ENCODE data around the gene TTC39C. TPM values are rescaled to one million over a fixed set of nuclear protein-coding genes. Genes with fewer than 3 reads are reported as not detected.

TTC39C gene
- total and polyA plus RNA-seq, 12 donors, result 28.9 to 77.6 (median 49.3) TPM

DNA sequence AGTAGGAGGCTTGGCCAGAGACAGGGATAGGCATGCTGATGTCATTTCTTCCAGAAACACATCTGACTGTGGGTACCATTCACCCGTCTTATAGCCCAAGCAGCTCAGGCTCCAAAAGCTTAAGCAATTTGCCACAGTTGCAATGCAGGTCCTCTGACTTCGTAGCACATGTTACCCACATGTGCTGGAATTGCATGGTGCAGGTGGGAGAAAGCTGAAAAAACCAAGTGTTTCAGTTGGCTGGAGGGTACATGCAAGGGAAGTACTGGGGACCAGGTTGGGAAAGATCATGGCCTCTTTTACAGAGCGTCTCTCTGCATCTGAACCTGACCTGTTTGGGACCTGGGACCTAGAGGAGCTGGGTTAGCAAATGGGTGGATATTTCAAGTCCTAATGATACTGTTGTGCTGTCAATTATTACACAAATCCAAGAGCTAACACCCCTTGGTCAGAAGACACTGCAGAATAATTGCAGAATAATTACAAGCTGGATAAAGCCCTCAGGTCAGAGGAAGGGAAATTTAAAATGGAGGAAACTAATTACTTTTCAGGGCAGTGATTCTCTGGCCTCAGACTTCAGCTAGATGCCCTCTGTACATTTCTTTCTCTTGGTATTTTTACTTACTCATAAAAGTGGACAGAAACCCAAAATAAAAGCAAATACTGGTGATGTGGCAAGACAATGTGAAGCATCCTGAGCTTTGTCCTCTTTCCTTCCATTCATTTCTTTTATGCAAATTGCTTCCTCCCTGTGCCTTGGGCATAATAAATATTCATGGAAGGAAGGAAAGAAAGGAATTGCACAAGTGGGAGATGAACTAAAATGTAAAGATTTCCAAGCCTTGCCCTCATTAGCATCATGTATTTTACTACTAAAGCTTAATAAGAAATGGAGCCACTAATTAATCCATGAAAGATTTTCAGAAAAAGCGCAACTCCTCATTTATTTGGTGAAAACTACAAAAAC is 45.6 kb upstream of the TTC39C start:
- H3K9me3 ChIP-seq (replicated peaks in 1 of 3), result no peaks in the 10 kb centered on the region
- no peaks in the 10 kb centered on the region for H3K36me3 ChIP-seq (replicated peaks in 1 of 2)
- no peaks in the 10 kb centered on the region for H3K27me3 ChIP-seq
- H3K4me3 ChIP-seq, result no peak overlapping the region
- TF ChIP-seq CTCF (IDR thresholded peaks at IDR 0.05) (no peak), POLR2A (IDR thresholded peaks at IDR 0.05) (no peak)
- intact Hi-C loops (cut with DNase I), result no loop called here
- WGBS, 4 donors, result 94 to 96% (median 95%) methylated on average over 4 of the region's 4 CpGs
- no peaks in the 10 kb centered on the region for H3K4me1 ChIP-seq (replicated peaks in 1 of 2)
- DNase-seq, result no peak
- H3K27ac ChIP-seq, result no peak overlapping the region

- H3K4me3 ChIP-seq, result no peak overlapping the region
- H3K4me1 ChIP-seq (replicated peaks in 1 of 2), result no peaks in the 10 kb centered on the region
- intact Hi-C loops (cut with DNase I), result no loop called here
- no peaks in the 10 kb centered on the region for H3K36me3 ChIP-seq (replicated peaks in 1 of 2)
- no peak for DNase-seq
- no peak overlapping the region for H3K27ac ChIP-seq
- no peaks in the 10 kb centered on the region for H3K9me3 ChIP-seq (replicated peaks in 1 of 3)
- TF ChIP-seq POLR2A (IDR thresholded peaks at IDR 0.05), result no peak
- no peak for TF ChIP-seq CTCF (IDR thresholded peaks at IDR 0.05)
- no peaks in the 10 kb centered on the region for H3K27me3 ChIP-seq
- 95 to 99% (median 95%) methylated on average over 6 of the region's 6 CpGs for WGBS, 4 donors
These were observed 44.9 kb upstream of the TTC39C start for GRCh38 chr18:23969664-23970063.

DNA sequence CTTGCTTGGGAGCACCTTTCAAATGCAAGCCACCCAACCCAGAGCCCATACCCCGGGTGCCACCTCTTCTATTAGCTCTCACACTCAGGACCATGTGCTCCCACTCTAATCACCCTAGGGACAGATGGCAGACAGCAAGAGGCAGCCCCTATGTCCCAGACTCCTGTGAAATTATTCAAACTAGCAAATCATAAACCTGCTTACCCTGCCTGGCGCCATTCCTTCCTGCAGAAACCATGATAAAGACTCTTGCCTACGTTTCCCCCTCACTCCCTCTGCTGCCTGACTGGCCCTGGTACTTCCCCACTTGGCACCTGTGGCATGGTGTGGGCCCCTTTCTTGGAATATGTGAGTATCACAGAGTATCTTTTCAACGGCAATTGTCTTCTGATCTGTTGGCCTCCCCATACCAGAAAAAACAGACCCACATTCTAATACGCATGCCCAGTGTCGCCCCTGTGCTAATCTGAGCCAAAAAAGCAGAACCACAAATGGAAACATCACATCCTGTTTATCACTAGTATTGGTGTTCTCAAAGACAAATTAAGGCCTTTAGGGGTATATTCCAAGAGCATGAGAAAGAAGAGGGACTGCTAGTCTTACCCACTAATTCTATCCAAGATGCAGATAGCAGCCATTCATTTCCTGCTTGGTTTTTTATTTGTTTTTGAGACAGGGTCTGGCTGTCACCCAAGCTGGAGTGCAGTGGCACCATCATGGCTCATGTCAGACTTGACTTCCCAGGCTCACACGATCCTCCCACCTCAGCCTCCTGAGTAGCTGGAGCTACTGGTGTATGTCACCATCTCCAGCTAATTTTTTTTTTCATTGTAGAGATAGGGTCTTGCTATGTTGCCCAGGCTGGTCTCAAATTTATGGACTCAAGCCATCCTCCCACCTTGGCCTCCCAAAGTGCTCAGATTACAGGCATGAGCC is 44.1 kb upstream of the TTC39C start:
- no peak overlapping the region for H3K4me3 ChIP-seq
- intact Hi-C loops (cut with DNase I), result no loop called here
- no peaks in the 10 kb centered on the region for H3K9me3 ChIP-seq (replicated peaks in 1 of 3)
- no peak for DNase-seq
- no peaks in the 10 kb centered on the region for H3K27me3 ChIP-seq
- no peaks in the 10 kb centered on the region for H3K36me3 ChIP-seq (replicated peaks in 1 of 2)
- TF ChIP-seq POLR2A (IDR thresholded peaks at IDR 0.05), result no peak
- no peak for TF ChIP-seq CTCF (IDR thresholded peaks at IDR 0.05)
- H3K27ac ChIP-seq, result no peak overlapping the region
- no peaks in the 10 kb centered on the region for H3K4me1 ChIP-seq (replicated peaks in 1 of 2)
- 73 to 82% (median 78%) methylated on average over 7 of the region's 7 CpGs for WGBS, 4 donors

DNA sequence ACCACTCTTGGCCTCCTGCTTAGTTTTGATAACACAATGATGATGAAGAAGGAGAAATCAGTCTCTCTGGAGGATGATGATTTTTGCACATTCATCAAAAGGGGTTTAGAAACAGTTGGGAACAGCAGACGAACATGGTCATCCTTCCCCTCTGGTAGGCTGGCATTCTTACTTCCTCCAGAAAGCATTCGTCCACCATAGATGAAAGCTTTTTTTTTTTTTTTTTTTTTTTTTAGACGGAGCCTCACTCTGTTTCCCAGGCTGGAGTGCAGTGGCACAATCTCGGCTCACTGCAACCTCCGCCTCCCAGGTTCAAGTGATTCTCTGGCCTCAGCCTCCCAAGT is 43.5 kb upstream of the TTC39C start:
- no peaks in the 10 kb centered on the region for H3K36me3 ChIP-seq (replicated peaks in 1 of 2)
- no peak for DNase-seq
- no peak overlapping the region for H3K4me3 ChIP-seq
- no peaks in the 10 kb centered on the region for H3K27me3 ChIP-seq
- WGBS, 4 donors, result 82 to 94% (median 89%) methylated on average over 4 to 5 of the region's 5 CpGs
- TF ChIP-seq POLR2A (IDR thresholded peaks at IDR 0.05) (no peak), CTCF (IDR thresholded peaks at IDR 0.05) (no peak)
- H3K27ac ChIP-seq, result no peak overlapping the region
- intact Hi-C loops (cut with DNase I), result no loop called here
- H3K9me3 ChIP-seq (replicated peaks in 1 of 3), result no peaks in the 10 kb centered on the region
- no peaks in the 10 kb centered on the region for H3K4me1 ChIP-seq (replicated peaks in 1 of 2)
